SK-N-SH (cell line): ENCODE results near the gene SETD7.

Experiments
- CTCF ChIP-seq: fragments of 200-600 bp; sonication (generic); IDR thresholded peaks from 2 replicates; pipeline ENCODE4 v1.6.1; 2017; ENCODE audit warnings: antibody characterized with exemption, mild to moderate bottlenecking, moderate library complexity
- RXRA ChIP-seq: IDR thresholded peaks from 2 replicates; pipeline ENCODE4 v1.4.0; 2012; ENCODE audit warnings: low read depth, mild to moderate bottlenecking, borderline replicate concordance
- SIN3A ChIP-seq: IDR thresholded peaks from 2 replicates; pipeline ENCODE4 v1.6.1; 2012; ENCODE audit warnings: low read depth, mild to moderate bottlenecking, low read length, moderate library complexity, borderline replicate concordance
- TF ChIP-seq, protein P1 (sequence below): IDR thresholded peaks from 2 replicates; pipeline ENCODE4 v1.6.1; 2012; ENCODE audit warnings: mild to moderate bottlenecking, low read depth, low read length, moderate library complexity

- TF ChIP-seq CTCF (no peak), SIN3A (no peak), RXRA (no peak)
- TF ChIP-seq, protein P1, sequence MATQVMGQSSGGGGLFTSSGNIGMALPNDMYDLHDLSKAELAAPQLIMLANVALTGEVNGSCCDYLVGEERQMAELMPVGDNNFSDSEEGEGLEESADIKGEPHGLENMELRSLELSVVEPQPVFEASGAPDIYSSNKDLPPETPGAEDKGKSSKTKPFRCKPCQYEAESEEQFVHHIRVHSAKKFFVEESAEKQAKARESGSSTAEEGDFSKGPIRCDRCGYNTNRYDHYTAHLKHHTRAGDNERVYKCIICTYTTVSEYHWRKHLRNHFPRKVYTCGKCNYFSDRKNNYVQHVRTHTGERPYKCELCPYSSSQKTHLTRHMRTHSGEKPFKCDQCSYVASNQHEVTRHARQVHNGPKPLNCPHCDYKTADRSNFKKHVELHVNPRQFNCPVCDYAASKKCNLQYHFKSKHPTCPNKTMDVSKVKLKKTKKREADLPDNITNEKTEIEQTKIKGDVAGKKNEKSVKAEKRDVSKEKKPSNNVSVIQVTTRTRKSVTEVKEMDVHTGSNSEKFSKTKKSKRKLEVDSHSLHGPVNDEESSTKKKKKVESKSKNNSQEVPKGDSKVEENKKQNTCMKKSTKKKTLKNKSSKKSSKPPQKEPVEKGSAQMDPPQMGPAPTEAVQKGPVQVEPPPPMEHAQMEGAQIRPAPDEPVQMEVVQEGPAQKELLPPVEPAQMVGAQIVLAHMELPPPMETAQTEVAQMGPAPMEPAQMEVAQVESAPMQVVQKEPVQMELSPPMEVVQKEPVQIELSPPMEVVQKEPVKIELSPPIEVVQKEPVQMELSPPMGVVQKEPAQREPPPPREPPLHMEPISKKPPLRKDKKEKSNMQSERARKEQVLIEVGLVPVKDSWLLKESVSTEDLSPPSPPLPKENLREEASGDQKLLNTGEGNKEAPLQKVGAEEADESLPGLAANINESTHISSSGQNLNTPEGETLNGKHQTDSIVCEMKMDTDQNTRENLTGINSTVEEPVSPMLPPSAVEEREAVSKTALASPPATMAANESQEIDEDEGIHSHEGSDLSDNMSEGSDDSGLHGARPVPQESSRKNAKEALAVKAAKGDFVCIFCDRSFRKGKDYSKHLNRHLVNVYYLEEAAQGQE = no peak
Observed at GRCh38 chr4:139584013-139584412, 28.0 kb upstream of the SETD7 start.
